GM12875 (cell line): ENCODE measurements around the gene UBXN10.

Experiments
- H3K4me3 ChIP-seq: one replicate; pipeline ENCODE4 v1.5.1; 2011; ENCODE audit warnings: low read depth, low read length, control low read depth
- CTCF ChIP-seq: IDR thresholded peaks from 2 replicates; pipeline ENCODE4 v1.5.1; 2011; ENCODE audit warnings: low read depth, mild to moderate bottlenecking, control low read depth, inconsistent platforms, low read length, moderate library complexity, borderline replicate concordance; ENCODE audit not compliant: insufficient read depth

The UBXN10 gene

GRCh38 chr1:20166051-20166450, 19.8 kb upstream of the UBXN10 start:
- TF ChIP-seq CTCF: no peak

GRCh38 chr1:20167126-20167525, 18.8 kb upstream of the UBXN10 start:
- TF ChIP-seq CTCF: no peak
- no peak overlapping the region for H3K4me3 ChIP-seq

More at GRCh38 chr1:20166051-20166450, 19.8 kb upstream of the UBXN10 start:
- no peak overlapping the region for H3K4me3 ChIP-seq

- no peak for TF ChIP-seq CTCF
- H3K4me3 ChIP-seq: no peak overlapping the region
Observed at GRCh38 chr1:20168564-20169491, 17.1 kb upstream of the UBXN10 start.

- no peak for TF ChIP-seq CTCF
- H3K4me3 ChIP-seq: no peak overlapping the region
Observed at GRCh38 chr1:20169932-20170331, 16.0 kb upstream of the UBXN10 start.

- H3K4me3 ChIP-seq: no peak overlapping the region
- no peak for TF ChIP-seq CTCF
Observed at GRCh38 chr1:20172033-20172590, 13.8 kb upstream of the UBXN10 start.

GRCh38 chr1:20174937-20175666, 10.8 kb upstream of the UBXN10 start:
- no peak overlapping the region for H3K4me3 ChIP-seq

More at GRCh38 chr1:20174937-20175666, 10.8 kb upstream of the UBXN10 start:
- no peak for TF ChIP-seq CTCF
